Vagina (tissue), 2 donors: ENCODE measurements around the gene CREBBP. TPM values are rescaled to one million over a fixed set of nuclear protein-coding genes. Genes with fewer than 3 reads are reported as not detected.

ENCODE experiments used
- DNase-seq, 2 donors: peaks; one replicate each; pipeline ENCODE4 v3.0.0-alpha.2; 2017; ENCODE audit errors: extremely low spot score in 2 of 2
- H3K27ac ChIP-seq: fragments of 200-600 bp; sonication (generic); one replicate; pipeline ENCODE4 v1.5.1; 2019
- H3K27me3 ChIP-seq: fragments of 200-600 bp; sonication (generic); one replicate; pipeline ENCODE4 v1.5.1; 2019
- H3K36me3 ChIP-seq, 2 donors: fragments of 200-600 bp; sonication (generic); one replicate each; pipeline ENCODE4 v1.5.1; 2017 to 2019
- H3K4me1 ChIP-seq: fragments of 200-600 bp; sonication (generic); one replicate; pipeline ENCODE4 v1.5.1; 2019
- H3K4me3 ChIP-seq, 2 donors: fragments of 200-600 bp; sonication (generic); 1 replicate in 1 of 2; 2 replicates in 1 of 2; pipeline ENCODE4 v1.5.1; 2016 to 2019
- H3K9me3 ChIP-seq: fragments of 200-600 bp; sonication (generic); one replicate; pipeline ENCODE4 v1.5.1; 2019
- POLR2A ChIP-seq, 2 donors: fragments of 450-650 bp; IDR thresholded peaks; one replicate each; pipeline ENCODE4 v1.6.1; 2017; ENCODE audit warnings: antibody characterized with exemption in 2 of 2, mild to moderate bottlenecking in 2 of 2, moderate library complexity in 2 of 2
- POLR2AphosphoS5 ChIP-seq, 2 donors: sonication (generic); formaldehyde crosslinking; IDR thresholded peaks; one replicate each; pipeline ENCODE4 v1.9.0; 2017; ENCODE audit warnings: antibody characterized with exemption in 2 of 2, mild to moderate bottlenecking in 2 of 2, low read depth in 1 of 2; ENCODE audit not compliant: insufficient read depth in 1 of 2
- intact Hi-C: fragments of 100-400 bp; cut with DNase I; formaldehyde crosslinking; loops from one replicate; pipeline ENCODE4 v1.15.1; 2023
- total RNA-seq: library from RNA; depleted of rRNA; stranded (reverse); fragments of >200 nt; gene quantifications from one replicate; pipeline ENCODE4 v1.2.3, GENCODE V29; 2016
- TF ChIP-seq, protein P1 (sequence below), 3 experiments: fragments of 450-650 bp in 2 of 3; fragments of 200-600 bp in 1 of 3; sonication (generic) in 1 of 3; IDR thresholded peaks; one replicate each; pipeline ENCODE4 v1.5.1; 2017 to 2019; ENCODE audit warnings: antibody characterized with exemption in 3 of 3, mild to moderate bottlenecking in 2 of 3, moderate library complexity in 2 of 3

CREBBP gene
- total RNA-seq, 1 donor from 2014 or later, result 102 TPM

DNA sequence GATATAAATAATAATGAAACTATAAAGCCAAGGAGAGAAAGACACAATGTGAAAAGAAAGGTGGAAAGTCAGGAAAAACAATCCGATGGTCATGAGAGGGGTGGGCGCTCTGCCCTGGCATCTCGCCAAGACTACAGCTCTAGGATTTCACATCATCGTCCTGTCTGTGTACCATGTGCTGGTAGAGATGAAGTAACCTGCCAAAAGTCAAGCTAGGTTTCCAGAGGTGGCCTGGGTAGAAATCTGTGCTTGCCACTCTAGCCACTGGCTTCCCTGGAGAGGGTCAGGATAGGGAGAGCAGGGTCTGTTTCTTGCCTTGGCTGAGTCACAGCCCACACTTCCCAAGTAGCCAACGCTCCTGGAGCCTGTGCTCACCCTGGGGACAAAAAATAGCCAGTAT lies 132.2 kb downstream of the CREBBP start:
- TF ChIP-seq POLR2A (IDR thresholded peaks at IDR 0.05), result no peak
- no peak for TF ChIP-seq POLR2AphosphoS5 (IDR thresholded peaks at IDR 0.05; ENCODE audit: insufficient read depth in 1 of 2, low read depth in 1 of 2)
- TF ChIP-seq, protein P1, sequence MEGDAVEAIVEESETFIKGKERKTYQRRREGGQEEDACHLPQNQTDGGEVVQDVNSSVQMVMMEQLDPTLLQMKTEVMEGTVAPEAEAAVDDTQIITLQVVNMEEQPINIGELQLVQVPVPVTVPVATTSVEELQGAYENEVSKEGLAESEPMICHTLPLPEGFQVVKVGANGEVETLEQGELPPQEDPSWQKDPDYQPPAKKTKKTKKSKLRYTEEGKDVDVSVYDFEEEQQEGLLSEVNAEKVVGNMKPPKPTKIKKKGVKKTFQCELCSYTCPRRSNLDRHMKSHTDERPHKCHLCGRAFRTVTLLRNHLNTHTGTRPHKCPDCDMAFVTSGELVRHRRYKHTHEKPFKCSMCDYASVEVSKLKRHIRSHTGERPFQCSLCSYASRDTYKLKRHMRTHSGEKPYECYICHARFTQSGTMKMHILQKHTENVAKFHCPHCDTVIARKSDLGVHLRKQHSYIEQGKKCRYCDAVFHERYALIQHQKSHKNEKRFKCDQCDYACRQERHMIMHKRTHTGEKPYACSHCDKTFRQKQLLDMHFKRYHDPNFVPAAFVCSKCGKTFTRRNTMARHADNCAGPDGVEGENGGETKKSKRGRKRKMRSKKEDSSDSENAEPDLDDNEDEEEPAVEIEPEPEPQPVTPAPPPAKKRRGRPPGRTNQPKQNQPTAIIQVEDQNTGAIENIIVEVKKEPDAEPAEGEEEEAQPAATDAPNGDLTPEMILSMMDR (IDR thresholded peaks at IDR 0.05), result no peak
- Histone ChIP-seq H3K4me3 (no peak overlapping the region), H3K36me3 (peaks cover 0 to 73% of the 10 kb centered on the region in 2 donors), H3K27me3 (no peaks in the 10 kb centered on the region), H3K27ac (no peak overlapping the region), H3K4me1 (no peaks in the 10 kb centered on the region), H3K9me3 (no peaks in the 10 kb centered on the region)
- DNase-seq, result no peak
- intact Hi-C loops, result no loop called here

DNA sequence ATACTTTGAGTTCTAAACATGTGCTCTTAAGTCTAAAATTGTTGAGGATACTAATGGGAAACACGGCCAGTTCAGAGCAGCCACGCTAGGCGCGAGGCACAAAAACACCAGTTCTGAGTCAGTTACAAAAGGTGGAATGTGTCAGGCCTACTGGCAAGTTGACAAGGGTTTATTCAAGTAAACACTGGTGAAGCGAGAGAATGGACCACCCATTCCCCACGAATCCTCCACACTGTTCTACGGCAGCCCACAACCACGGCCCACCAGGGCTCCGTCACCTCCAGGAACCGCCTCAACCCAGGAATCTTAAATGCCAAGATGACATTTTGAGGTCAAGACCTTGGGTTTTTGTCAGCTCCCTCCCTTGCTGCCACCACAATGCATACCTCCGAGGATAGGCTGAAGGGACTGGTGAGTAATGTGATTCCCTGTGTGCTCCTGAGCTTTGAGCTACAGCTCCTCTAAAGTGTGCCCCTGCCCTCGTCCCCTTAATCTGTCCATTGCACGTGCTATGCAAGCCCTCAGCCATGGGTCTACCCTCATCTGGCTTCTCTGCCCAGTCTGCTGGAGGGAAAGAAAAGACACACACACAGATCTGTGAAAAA lies 134.7 kb downstream of the CREBBP start:
- H3K4me1 ChIP-seq, result no peaks in the 10 kb centered on the region
- intact Hi-C loops, result no loop called here
- DNase-seq, result no peak
- peaks cover 0 to 83% of the 10 kb centered on the region in 2 donors for H3K36me3 ChIP-seq
- no peaks in the 10 kb centered on the region for H3K9me3 ChIP-seq
- TF ChIP-seq, protein P1 (IDR thresholded peaks at IDR 0.05), result no peak
- no peak for TF ChIP-seq POLR2A (IDR thresholded peaks at IDR 0.05)
- no peak overlapping the region for H3K27ac ChIP-seq
- no peaks in the 10 kb centered on the region for H3K27me3 ChIP-seq
- H3K4me3 ChIP-seq, result no peak overlapping the region

DNA sequence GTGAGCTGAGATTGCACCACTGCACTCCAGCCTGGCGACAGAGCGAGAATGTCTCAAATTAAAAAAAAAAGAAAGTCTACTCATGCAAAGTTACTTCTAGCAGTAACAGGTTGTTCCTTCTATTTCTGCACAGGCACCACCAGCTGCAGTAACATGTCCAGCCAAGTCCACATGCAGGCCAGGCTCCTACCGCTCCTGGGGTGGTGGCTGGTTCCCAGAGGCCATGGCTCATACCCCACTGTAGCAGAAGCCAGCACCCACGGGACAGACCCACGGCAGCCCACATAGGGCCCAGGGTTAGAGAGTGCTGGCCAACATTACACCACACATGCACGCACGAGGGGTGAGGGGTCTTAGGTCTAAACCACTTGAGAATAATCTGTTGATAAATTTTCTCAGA lies 136.5 kb downstream of the CREBBP start:
- no peaks in the 10 kb centered on the region for H3K9me3 ChIP-seq
- peaks cover 0 to 92% of the 10 kb centered on the region in 2 donors for H3K36me3 ChIP-seq
- H3K4me1 ChIP-seq, result no peaks in the 10 kb centered on the region
- H3K4me3 ChIP-seq, result no peak overlapping the region
- H3K27ac ChIP-seq, result no peak overlapping the region
- intact Hi-C loops, result no loop called here
- DNase-seq, result no peak
- no peaks in the 10 kb centered on the region for H3K27me3 ChIP-seq
- TF ChIP-seq POLR2A (IDR thresholded peaks at IDR 0.05) (no peak), POLR2AphosphoS5 (IDR thresholded peaks at IDR 0.05; ENCODE audit: insufficient read depth in 1 of 2, low read depth in 1 of 2) (no peak)
- TF ChIP-seq, protein P1 (IDR thresholded peaks at IDR 0.05), result no peak

DNA sequence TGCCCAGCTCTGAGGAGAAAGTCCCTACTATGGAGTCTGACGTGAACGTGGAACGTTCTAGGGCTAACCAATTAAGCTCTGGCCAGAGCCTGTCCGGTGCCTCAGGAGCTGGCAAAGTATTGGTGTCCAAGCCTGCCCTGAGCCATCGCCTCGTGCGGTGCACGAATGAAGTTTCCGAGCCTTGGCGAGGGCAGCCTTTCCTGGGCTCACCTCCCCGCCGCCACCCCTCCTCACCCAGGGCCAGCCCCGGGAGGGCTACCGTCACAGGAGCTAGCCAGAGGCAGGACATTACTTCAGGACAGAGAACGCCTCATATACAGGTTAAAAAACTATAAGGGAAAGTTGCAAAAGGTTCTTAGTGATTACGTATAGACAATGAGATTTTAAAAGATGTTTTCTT lies 139.6 kb downstream of the CREBBP start:
- Histone ChIP-seq H3K27me3 (no peaks in the 10 kb centered on the region), H3K36me3 (peaks cover 0 to 88% of the 10 kb centered on the region in 2 donors), H3K4me1 (no peaks in the 10 kb centered on the region), H3K4me3 (no peak overlapping the region), H3K27ac (no peak overlapping the region), H3K9me3 (no peaks in the 10 kb centered on the region)
- intact Hi-C loops, result no loop called here
- TF ChIP-seq POLR2AphosphoS5 (IDR thresholded peaks at IDR 0.05; ENCODE audit: insufficient read depth in 1 of 2, low read depth in 1 of 2), result no peak
- TF ChIP-seq, protein P1 (IDR thresholded peaks at IDR 0.05), result no peak
- TF ChIP-seq POLR2A (IDR thresholded peaks at IDR 0.05), result no peak
- DNase-seq, result no peak

DNA sequence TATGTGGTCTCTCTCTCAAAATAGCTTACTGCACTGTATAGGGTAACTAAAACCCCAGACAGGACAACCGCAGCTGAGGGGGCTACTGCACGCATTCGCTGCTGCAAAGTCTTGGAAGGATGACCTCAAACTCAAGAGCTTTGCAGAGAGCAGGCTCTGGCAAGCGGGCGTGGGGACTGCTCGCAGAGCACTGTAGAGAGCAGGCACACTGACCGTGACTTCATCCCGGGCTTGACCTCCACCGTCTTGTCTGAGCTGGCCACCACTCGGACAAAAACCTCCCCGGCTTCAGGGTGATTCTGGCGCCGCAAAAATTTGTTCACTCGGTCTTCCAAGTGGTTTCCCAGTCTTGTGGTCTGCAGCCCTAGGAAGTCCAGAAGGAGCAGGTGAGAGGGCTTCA lies 140.3 kb downstream of the CREBBP start:
- DNase-seq, result no peak
- no peak for TF ChIP-seq POLR2A (IDR thresholded peaks at IDR 0.05)
- TF ChIP-seq POLR2AphosphoS5 (IDR thresholded peaks at IDR 0.05; ENCODE audit: insufficient read depth in 1 of 2, low read depth in 1 of 2), result no peak
- TF ChIP-seq, protein P1 (IDR thresholded peaks at IDR 0.05), result no peak
- H3K4me1 ChIP-seq, result no peaks in the 10 kb centered on the region
- H3K27ac ChIP-seq, result no peak overlapping the region
- no peak overlapping the region for H3K4me3 ChIP-seq
- H3K36me3 ChIP-seq, result peaks cover 0 to 91% of the 10 kb centered on the region in 2 donors
- no peaks in the 10 kb centered on the region for H3K9me3 ChIP-seq
- intact Hi-C loops, result no loop called here
- H3K27me3 ChIP-seq, result no peaks in the 10 kb centered on the region
